Measurements from ENCODE around the gene CTNND1.
"Not testable (repeated sequence)": the region's sequence is repeated elsewhere in the genome, so short reads cannot be mapped to it uniquely, and the experiment has no call there.

The CTNND1 gene

GRCh38 chr11:57761301-57762234 lies at the start of gene CTNND1:
Gene CTNND1 (plus strand): TSS chr11:57761802. CDS start chr11:57791479, 29,677 bp downstream.
- CTCF ChIA-PET: interaction anchor here (0.6 to 3.9 kb wide), 9 partner anchors 10 to 754 kb away, joined by 3 to 22 read pairs (median 4); partner anchors contain the start of gene BTBD18
- H3K27ac ChIP-seq: peak within 1 kb of the TSS; percentile 73
- POLR2A ChIA-PET (ENCODE audit: low non-redundant PET): interaction anchor here (0.9 to 1.1 kb wide), 2 partner anchors 17 to 19 kb away, joined by 3 to 4 read pairs; no protein-coding TSS in a partner anchor
- peak; percentile 100 for DNase-seq (ENCODE audit: low spot score)
- TF ChIP-seq, protein P1, sequence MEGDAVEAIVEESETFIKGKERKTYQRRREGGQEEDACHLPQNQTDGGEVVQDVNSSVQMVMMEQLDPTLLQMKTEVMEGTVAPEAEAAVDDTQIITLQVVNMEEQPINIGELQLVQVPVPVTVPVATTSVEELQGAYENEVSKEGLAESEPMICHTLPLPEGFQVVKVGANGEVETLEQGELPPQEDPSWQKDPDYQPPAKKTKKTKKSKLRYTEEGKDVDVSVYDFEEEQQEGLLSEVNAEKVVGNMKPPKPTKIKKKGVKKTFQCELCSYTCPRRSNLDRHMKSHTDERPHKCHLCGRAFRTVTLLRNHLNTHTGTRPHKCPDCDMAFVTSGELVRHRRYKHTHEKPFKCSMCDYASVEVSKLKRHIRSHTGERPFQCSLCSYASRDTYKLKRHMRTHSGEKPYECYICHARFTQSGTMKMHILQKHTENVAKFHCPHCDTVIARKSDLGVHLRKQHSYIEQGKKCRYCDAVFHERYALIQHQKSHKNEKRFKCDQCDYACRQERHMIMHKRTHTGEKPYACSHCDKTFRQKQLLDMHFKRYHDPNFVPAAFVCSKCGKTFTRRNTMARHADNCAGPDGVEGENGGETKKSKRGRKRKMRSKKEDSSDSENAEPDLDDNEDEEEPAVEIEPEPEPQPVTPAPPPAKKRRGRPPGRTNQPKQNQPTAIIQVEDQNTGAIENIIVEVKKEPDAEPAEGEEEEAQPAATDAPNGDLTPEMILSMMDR (conservative IDR thresholded peaks at IDR 0.05; ENCODE audit: low read depth): no peak

GRCh38 chr11:57712256-57713150 lies 49.1 kb upstream of the CTNND1 start, which contains the start of gene TMX2:
Gene TMX2 (plus strand): TSS chr11:57712593. CDS start chr11:57712619, 26 bp downstream.
- DNase-seq (ENCODE audit: low spot score): peak; percentile 96
- CTCF ChIA-PET: interaction anchor here (0.5 kb wide), 1 partner anchor 71 kb away, joined by 3 read pairs; no protein-coding TSS in a partner anchor
- H3K27ac ChIP-seq: peak within 1 kb of the TSS; percentile 94
- TF ChIP-seq, protein P1 (conservative IDR thresholded peaks at IDR 0.05; ENCODE audit: low read depth): no peak
- POLR2A ChIA-PET (ENCODE audit: low non-redundant PET): interaction anchor here (0.5 to 0.8 kb wide), 3 partner anchors 15 to 48 kb away, joined by 3 read pairs; no protein-coding TSS in a partner anchor

DNA sequence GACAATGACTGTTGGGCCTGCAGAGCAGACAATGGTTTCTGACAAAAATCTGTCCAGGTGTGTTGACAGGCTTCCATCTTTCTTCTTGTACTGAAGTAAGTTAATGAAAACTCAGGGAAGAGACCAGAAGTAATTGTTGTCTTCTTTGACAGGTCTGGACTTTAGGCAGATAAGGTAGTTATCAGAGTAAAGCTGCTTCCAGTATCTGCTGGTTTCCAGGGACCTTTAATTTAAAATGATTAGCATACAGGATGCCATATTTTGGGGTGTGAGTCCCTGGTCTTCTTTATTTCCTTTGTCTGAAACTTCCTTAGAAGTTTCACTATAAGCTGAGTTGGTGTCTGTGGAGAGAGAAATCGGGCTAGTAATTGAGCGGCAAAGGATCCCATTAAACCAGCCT lies 47.8 kb upstream of the CTNND1 start:
- CTCF ChIA-PET: interaction anchor here (0.6 to 0.7 kb wide), 2 partner anchors 346 to 848 kb away, joined by 3 read pairs; no protein-coding TSS in a partner anchor
- TF ChIP-seq, protein P1 (conservative IDR thresholded peaks at IDR 0.05; ENCODE audit: low read depth): no peak
- POLR2A ChIA-PET (ENCODE audit: low non-redundant PET): interaction anchor here (0.7 kb wide), 1 partner anchor 28 kb away, joined by 3 read pairs; the partner anchor contains the start of gene SELENOH
- no peak for DNase-seq (ENCODE audit: low spot score)
- H3K27ac ChIP-seq: no peak overlapping the region

DNA sequence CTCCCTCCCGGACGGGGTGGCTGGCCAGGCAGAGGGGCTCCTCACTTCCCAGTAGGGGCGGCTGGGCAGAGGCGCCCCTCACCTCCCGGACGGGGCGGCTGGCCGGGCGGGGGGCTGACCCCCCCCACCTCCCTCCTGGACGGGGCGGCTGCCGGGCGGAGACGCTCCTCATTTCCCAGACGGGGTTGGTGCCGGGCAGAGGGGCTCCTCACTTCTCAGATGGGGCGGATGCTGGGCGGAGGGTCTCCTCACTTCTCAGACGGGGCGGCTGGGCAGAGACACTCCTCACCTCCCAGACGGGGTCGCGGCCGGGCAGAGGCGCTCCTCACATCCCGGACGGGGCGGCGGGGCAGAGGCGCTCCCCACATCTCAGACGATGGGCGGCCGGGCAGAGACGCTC lies 44.9 kb upstream of the CTNND1 start:
- DNase-seq (ENCODE audit: low spot score); CTCF ChIA-PET; POLR2A ChIA-PET (ENCODE audit: low non-redundant PET); H3K27ac ChIP-seq: not testable (repeated sequence)

- CTCF ChIA-PET: interaction anchor here (0.7 kb wide), 1 partner anchor 8 kb away, joined by 4 read pairs; no protein-coding TSS in a partner anchor
- TF ChIP-seq, protein P1 (conservative IDR thresholded peaks at IDR 0.05; ENCODE audit: low read depth): no peak
- POLR2A ChIA-PET (ENCODE audit: low non-redundant PET): interaction anchor here (0.6 kb wide), 1 partner anchor 15 kb away, joined by 3 read pairs; no protein-coding TSS in a partner anchor
- peak; percentile 18 for DNase-seq (ENCODE audit: low spot score)
- no peak overlapping the region for H3K27ac ChIP-seq
Measured at GRCh38 chr11:57727185-57727584, 34.4 kb upstream of the CTNND1 start.

DNA sequence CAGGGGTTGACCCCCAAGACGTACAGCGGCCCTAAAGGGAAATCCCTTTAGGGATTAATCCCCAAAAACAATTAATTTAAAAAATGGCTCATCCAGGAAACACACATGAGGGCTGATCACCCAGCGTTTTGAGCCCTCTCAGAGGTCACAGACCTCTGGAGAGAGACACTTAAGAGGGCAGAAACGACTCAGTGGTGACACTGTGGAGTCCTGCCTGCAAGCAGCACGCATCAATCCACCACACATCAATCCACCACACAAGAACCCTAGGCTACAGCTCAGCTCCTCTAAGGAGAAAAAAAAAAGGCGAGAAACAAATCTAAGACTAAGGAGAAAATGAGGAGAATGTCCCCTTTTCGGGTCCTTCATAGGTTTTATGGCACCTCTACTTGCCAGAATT lies 32.8 kb upstream of the CTNND1 start:
- ChIA-PET CTCF (no interaction called here), POLR2A (ENCODE audit: low non-redundant PET) (no interaction called here)
- H3K27ac ChIP-seq: no peak overlapping the region
- no peak for DNase-seq (ENCODE audit: low spot score)
- TF ChIP-seq, protein P1 (conservative IDR thresholded peaks at IDR 0.05; ENCODE audit: low read depth): no peak
